Body of pancreas (tissue), 4 donors: Measurements from ENCODE around the gene PPT1. TPM values are rescaled to one million over a fixed set of nuclear protein-coding genes. Genes with fewer than 3 reads are reported as not detected.
"Not testable (repeated sequence)": the region's sequence is repeated elsewhere in the genome, so short reads cannot be mapped to it uniquely, and the experiment has no call there.

Experiments used
- ATAC-seq: fragments of 150-250 bp; one replicate; pipeline ENCODE4 v1.9.1; 2016
- DNase-seq, 4 donors: peaks; one replicate each; pipeline ENCODE4 v3.0.0-alpha.2; 2019
- H3K27ac ChIP-seq, 4 donors: fragments of 200-600 bp; sonication (generic); 1 replicate in 3 of 4; 2 replicates in 1 of 4; pipeline versions ENCODE4 v1.5.1 to v1.6.1; 2016 to 2019; ENCODE audit warnings: mild to moderate bottlenecking in 1 of 4, mixed read lengths in 1 of 4, moderate library complexity in 1 of 4
- H3K27me3 ChIP-seq, 2 donors: fragments of 200-600 bp; sonication (generic); one replicate each; pipeline ENCODE4 v1.6.0; 2016; ENCODE audit warnings: mild to moderate bottlenecking in 1 of 2
- H3K36me3 ChIP-seq, 2 donors: fragments of 200-600 bp; sonication (generic); replicated peaks in 1 of 2; 2 replicates each; pipeline ENCODE4 v1.5.1; 2016; ENCODE audit warnings: low read depth in 2 of 2; ENCODE audit not compliant: insufficient read depth in 1 of 2
- H3K4me1 ChIP-seq: fragments of 200-600 bp; sonication (generic); one replicate; pipeline ENCODE4 v1.6.0; 2016
- H3K4me3 ChIP-seq, 2 donors: fragments of 200-600 bp; sonication (generic); 1 replicate in 1 of 2; 2 replicates in 1 of 2; pipeline ENCODE4 v1.5.1; 2016 to 2019
- H3K9me3 ChIP-seq, 3 donors: fragments of 200-600 bp; sonication (generic); 1 replicate in 2 of 3; 2 replicates in 1 of 3; pipeline ENCODE4 v1.5.1; 2016
- CTCF ChIP-seq, 7 experiments: fragments of 450-650 bp in 4 of 7; fragments of 200-600 bp in 3 of 7; sonication (generic) in 3 of 7; IDR thresholded peaks; one replicate each; pipeline ENCODE4 v1.5.1; 2016 to 2019; ENCODE audit warnings: antibody characterized with exemption in 7 of 7
- POLR2A ChIP-seq, 3 donors: fragments of 450-650 bp; IDR thresholded peaks; one replicate each; pipeline ENCODE4 v1.6.1; 2016; ENCODE audit warnings: antibody characterized with exemption in 3 of 3, mild to moderate bottlenecking in 2 of 3
- WGBS, 2 donors: methylation state at CpG; one replicate each; pipeline ENCODE4 v1.1.5; 2017; 5-methylcytosine and 5-hydroxymethylcytosine counted together
- intact Hi-C: fragments of 100-400 bp; cut with DNase I; formaldehyde crosslinking; loops from one replicate; pipeline ENCODE4 v1.15.1; 2023
- total RNA-seq, 2 donors: library from RNA; depleted of rRNA; stranded (reverse); fragments of >200 nt; gene quantifications; one replicate each; pipeline ENCODE4 v1.1.0, GENCODE V29; 2016

Gene PPT1
- total RNA-seq, 2 donors from 2014 or later, result 26.4 to 28.5 TPM

GRCh38 chr1:40040511-40041465 lies 56.3 kb downstream of the PPT1 start, which contains the start of gene CAP1:
Gene CAP1, plus strand, starts transcription at chr1:40040729. Its CDS starts 18,618 bp downstream, at chr1:40059347.
- H3K27me3 ChIP-seq, result no peaks in the 10 kb centered on the region
- TF ChIP-seq CTCF (IDR thresholded peaks at IDR 0.05) (peak in 1 of 7 experiments; percentile 4), POLR2A (IDR thresholded peaks at IDR 0.05) (peak in 1 of 3 donors; percentile 4)
- WGBS, 2 donors, result 1% methylated on average over 12 to 65 of the region's 65 CpGs
- H3K9me3 ChIP-seq, result no peaks in the 10 kb centered on the region
- intact Hi-C loops, result no loop called here
- ATAC-seq, result peak; percentile 95
- no peaks in the 10 kb centered on the region for H3K36me3 ChIP-seq
- DNase-seq, result peak; percentile 99 to 100 (median 100)
- peak within 1 kb of the TSS; percentile 96 to 98 (median 98) for H3K27ac ChIP-seq
- H3K4me3 ChIP-seq, result peak within 1 kb of the TSS; percentile 88 to 98
- H3K4me1 ChIP-seq, result peaks cover 47% of the 10 kb centered on the region

GRCh38 chr1:40039757-40040510 lies 57.1 kb downstream of the PPT1 start:
- H3K9me3 ChIP-seq, result no peaks in the 10 kb centered on the region
- no peak for TF ChIP-seq CTCF (IDR thresholded peaks at IDR 0.05)
- peak; percentile 88 to 98 (median 97) for TF ChIP-seq POLR2A (IDR thresholded peaks at IDR 0.05)
- peaks cover 43% of the 10 kb centered on the region for H3K4me1 ChIP-seq
- H3K4me3 ChIP-seq, result peak overlapping the region; percentile 50 to 69
- DNase-seq, result peak; percentile 65 to 82 (median 70)
- WGBS, 2 donors, result 0% methylated on average over 13 to 52 of the region's 52 CpGs
- no peaks in the 10 kb centered on the region for H3K36me3 ChIP-seq
- ATAC-seq, result peak; percentile 54
- H3K27me3 ChIP-seq, result no peaks in the 10 kb centered on the region
- intact Hi-C loops, result no loop called here
- peak overlapping the region; percentile 96 to 98 (median 98) for H3K27ac ChIP-seq

GRCh38 chr1:40039245-40039756 lies 57.8 kb downstream of the PPT1 start:
- Histone ChIP-seq H3K9me3 (no peaks in the 10 kb centered on the region), H3K4me3 (peak overlapping the region; percentile 50 to 69), H3K36me3 (no peaks in the 10 kb centered on the region), H3K4me1 (peaks cover 43% of the 10 kb centered on the region), H3K27ac (peak overlapping the region; percentile 96 to 98 (median 98)), H3K27me3 (no peaks in the 10 kb centered on the region)
- intact Hi-C loops, result no loop called here
- peak in 3 of 4 donors; percentile 46 to 58 (median 47) for DNase-seq
- no peak for ATAC-seq
- TF ChIP-seq CTCF (IDR thresholded peaks at IDR 0.05) (peak in 1 of 7 experiments; percentile 19), POLR2A (IDR thresholded peaks at IDR 0.05) (no peak)
- WGBS, 2 donors, result 0 to 1% methylated on average over 10 of the region's 10 CpGs

GRCh38 chr1:40038697-40039096 lies 58.4 kb downstream of the PPT1 start:
- no peak overlapping the region for H3K4me3 ChIP-seq
- H3K27ac ChIP-seq, result peak overlapping the region; percentile 96 to 98 (median 98)
- no peaks in the 10 kb centered on the region for H3K36me3 ChIP-seq
- DNase-seq (no peak), ATAC-seq (no peak)
- peaks cover 43% of the 10 kb centered on the region for H3K4me1 ChIP-seq
- intact Hi-C loops, result no loop called here
- no peaks in the 10 kb centered on the region for H3K9me3 ChIP-seq
- TF ChIP-seq CTCF (IDR thresholded peaks at IDR 0.05), result no peak
- TF ChIP-seq POLR2A (IDR thresholded peaks at IDR 0.05), result no peak
- 55 to 77% methylated on average over 3 of the region's 3 CpGs for WGBS, 2 donors
- no peaks in the 10 kb centered on the region for H3K27me3 ChIP-seq

- H3K9me3 ChIP-seq, DNase-seq, ATAC-seq, H3K4me3 ChIP-seq, H3K27me3 ChIP-seq, H3K36me3 ChIP-seq, intact Hi-C loops: not testable (repeated sequence)
- peaks cover 38% of the 10 kb centered on the region for H3K4me1 ChIP-seq
- H3K27ac ChIP-seq, result peak overlapping the region in 3 of 4 donors; percentile 36 to 78 (median 74)
- 85% methylated on average over 8 of the region's 8 CpGs for WGBS, 2 donors
Observed at GRCh38 chr1:40037254-40037653, 59.8 kb downstream of the PPT1 start.
